Kidney epithelial cell (primary cell): ENCODE data around the gene TRIM44. TPM values are rescaled to one million over a fixed set of nuclear protein-coding genes. Genes with fewer than 3 reads are reported as not detected.
A peak's percentile ranks its signal among the peaks of the same experiment; 100 is the strongest.

ENCODE experiments used
- DNase-seq: peaks from one replicate; pipeline ENCODE4 v3.0.0-alpha.2; 2010; ENCODE audit warnings: low read depth
- H3K27me3 ChIP-seq: 2 replicates; pipeline ENCODE4 v1.6.0; 2011; ENCODE audit warnings: low read length; ENCODE audit not compliant: control insufficient read depth, insufficient read depth
- H3K36me3 ChIP-seq: 2 replicates; pipeline ENCODE4 v1.5.1; 2011; ENCODE audit warnings: low read length; ENCODE audit not compliant: control insufficient read depth, insufficient read depth
- H3K4me3 ChIP-seq: 2 replicates; pipeline ENCODE4 v1.5.1; 2011; ENCODE audit warnings: low read depth, mild to moderate bottlenecking, control low read depth, low read length
- total RNA-seq: library from RNA; depleted of rRNA; stranded (reverse); fragments of >200 nt; gene quantifications from 2 replicates; pipeline ENCODE4 v1.2.3, GENCODE V29; 2015
- TF ChIP-seq, protein P1 (sequence below): IDR thresholded peaks from 2 replicates; pipeline ENCODE4 v1.5.1; 2011; ENCODE audit warnings: mild to moderate bottlenecking, moderate library complexity, low read length, control low read depth, inconsistent platforms; ENCODE audit not compliant: insufficient read depth, poor library complexity, severe bottlenecking

TRIM44 gene
- total RNA-seq, 1 donor from 2014 or later, result 40.9 TPM

DNA sequence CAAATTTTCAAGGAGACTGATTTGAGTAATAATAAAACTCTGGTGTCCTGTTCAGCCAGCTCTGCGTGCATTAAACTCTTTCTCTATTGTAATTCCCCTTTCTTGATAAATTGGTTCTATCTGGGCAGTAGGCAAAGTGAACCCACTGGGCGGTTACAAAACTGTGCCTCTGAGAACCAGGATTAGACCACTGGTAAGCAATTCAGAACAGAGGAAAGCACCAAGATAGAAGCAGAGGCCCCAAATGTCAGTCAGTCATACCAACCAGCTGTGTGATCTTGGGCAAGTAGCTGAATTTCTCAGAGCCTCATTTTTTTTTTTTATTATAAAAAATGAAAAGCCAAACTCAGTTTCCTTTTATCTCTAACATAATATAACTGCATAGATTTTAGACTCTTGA, 54.9 kb downstream of the TRIM44 start:
- H3K4me3 ChIP-seq, result no peak overlapping the region
- no peak for DNase-seq
- H3K36me3 ChIP-seq, result no peaks in the 10 kb centered on the region
- TF ChIP-seq, protein P1, sequence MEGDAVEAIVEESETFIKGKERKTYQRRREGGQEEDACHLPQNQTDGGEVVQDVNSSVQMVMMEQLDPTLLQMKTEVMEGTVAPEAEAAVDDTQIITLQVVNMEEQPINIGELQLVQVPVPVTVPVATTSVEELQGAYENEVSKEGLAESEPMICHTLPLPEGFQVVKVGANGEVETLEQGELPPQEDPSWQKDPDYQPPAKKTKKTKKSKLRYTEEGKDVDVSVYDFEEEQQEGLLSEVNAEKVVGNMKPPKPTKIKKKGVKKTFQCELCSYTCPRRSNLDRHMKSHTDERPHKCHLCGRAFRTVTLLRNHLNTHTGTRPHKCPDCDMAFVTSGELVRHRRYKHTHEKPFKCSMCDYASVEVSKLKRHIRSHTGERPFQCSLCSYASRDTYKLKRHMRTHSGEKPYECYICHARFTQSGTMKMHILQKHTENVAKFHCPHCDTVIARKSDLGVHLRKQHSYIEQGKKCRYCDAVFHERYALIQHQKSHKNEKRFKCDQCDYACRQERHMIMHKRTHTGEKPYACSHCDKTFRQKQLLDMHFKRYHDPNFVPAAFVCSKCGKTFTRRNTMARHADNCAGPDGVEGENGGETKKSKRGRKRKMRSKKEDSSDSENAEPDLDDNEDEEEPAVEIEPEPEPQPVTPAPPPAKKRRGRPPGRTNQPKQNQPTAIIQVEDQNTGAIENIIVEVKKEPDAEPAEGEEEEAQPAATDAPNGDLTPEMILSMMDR, result no peak
- no peaks in the 10 kb centered on the region for H3K27me3 ChIP-seq

DNA sequence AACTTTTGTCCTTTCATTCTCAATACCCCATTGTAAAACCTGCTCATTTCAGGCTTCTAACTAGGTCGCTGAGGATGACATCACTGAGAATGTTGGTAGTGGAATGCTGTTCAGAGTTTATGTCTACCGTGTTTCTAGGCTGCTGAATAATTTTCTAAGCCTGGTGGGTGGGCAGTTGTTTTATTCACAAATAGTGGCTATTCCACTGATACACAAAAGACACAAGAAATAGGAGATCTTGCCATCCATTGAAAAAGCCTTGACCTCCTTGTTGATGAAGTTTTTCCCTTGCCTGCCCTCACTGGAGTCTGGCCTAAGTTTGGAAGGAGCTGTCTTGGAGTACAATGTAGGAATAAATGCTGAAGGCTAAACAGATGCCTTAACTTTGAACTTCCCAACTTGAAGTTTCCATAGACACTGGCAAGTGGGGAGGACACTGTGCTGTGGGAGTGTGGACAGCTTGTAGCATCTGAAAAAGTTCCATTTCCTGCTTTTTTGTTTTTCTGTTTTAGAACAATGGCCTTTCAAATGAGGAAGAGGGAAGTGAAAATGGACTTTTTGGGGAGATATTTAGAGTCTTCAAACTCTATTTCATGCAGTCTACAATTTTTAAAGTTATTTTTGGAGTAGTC, 59.2 kb downstream of the TRIM44 start:
- Histone ChIP-seq H3K36me3 (no peaks in the 10 kb centered on the region), H3K4me3 (no peak overlapping the region), H3K27me3 (no peaks in the 10 kb centered on the region)
- TF ChIP-seq, protein P1, result no peak
- DNase-seq, result no peak

DNA sequence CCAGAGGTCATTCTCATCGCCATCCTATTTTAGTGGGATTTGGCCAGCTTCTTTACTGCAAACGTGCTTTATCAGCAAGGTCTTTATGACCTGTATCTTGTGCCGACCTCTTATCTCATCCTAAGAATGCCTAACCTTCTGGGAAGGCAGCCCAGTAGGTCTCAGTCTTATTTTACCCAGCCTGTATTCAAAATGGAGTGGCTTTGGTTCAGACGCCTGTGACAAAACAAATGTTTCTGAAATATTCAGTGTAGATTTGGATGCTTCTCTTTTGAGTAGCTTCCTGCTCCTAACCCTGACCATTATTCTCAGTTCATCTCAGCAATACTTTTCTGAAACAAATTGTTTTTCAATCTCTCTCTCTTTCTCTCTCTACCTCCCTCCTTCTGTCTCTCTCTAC, 60.1 kb downstream of the TRIM44 start:
- Histone ChIP-seq H3K36me3 (no peaks in the 10 kb centered on the region), H3K27me3 (no peaks in the 10 kb centered on the region), H3K4me3 (no peak overlapping the region)
- DNase-seq, result no peak
- TF ChIP-seq, protein P1, result no peak

DNA sequence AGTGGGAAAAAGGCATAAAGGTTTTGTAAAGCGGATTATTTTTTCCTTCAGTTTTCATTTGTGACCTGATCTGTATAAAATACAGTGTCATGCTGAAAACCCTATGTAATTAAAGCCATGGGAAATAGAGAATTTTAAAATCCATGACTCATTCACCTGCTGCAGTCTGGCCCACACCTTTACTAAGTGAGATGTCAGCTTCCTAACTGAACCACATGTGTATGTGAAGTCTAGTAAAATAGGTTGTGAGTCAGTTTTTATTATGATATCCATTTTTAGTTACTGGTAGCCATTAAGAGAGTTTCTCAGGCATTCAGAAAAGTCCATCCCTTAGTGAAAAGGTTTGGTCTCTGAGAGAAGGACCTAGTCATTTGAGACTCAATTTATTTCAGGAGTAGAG, 60.9 kb downstream of the TRIM44 start:
- no peaks in the 10 kb centered on the region for H3K27me3 ChIP-seq
- no peak for DNase-seq
- TF ChIP-seq, protein P1, result no peak
- H3K36me3 ChIP-seq, result no peaks in the 10 kb centered on the region
- no peak overlapping the region for H3K4me3 ChIP-seq

DNA sequence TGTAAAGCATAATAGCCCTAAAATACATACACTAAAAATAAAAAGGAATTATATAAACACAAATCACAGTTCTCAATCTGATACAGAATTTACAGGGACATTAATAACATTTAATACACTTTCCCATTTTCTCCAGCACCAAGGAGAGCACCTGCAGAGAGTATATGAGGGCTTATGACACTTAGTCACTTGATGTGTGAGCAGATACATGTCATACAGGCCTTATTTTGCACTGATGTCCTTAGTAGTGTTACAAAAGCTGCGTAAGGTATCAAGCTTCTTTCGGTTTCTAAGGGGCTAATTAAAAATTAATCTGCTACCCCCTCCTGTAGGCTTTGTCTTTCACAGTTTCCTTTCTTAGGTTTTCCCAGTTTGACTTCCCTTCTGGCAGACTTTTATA, 61.3 kb downstream of the TRIM44 start:
- Histone ChIP-seq H3K27me3 (no peaks in the 10 kb centered on the region), H3K36me3 (no peaks in the 10 kb centered on the region), H3K4me3 (no peak overlapping the region)
- TF ChIP-seq, protein P1, result no peak
- DNase-seq, result no peak

DNA sequence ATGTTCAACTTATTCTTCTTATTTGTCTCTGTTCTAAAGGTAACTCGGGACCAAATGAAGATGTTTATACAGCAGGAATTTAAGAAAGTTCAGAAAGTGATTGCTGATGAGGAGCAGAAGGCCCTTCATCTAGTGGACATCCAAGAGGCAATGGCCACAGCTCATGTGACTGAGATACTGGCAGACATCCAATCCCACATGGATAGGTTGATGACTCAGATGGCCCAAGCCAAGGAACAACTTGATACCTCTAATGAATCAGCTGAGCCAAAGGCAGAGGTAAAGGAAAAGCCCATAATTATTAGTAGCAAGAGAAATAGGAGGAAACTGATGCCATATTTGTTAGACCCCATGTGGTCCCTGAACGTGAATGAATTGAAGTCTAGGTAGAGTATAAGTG, 63.3 kb downstream of the TRIM44 start:
- peak; percentile 35 for DNase-seq
- Histone ChIP-seq H3K36me3 (no peaks in the 10 kb centered on the region), H3K4me3 (no peak overlapping the region), H3K27me3 (no peaks in the 10 kb centered on the region)
- TF ChIP-seq, protein P1, result no peak
